Heart left ventricle (tissue), 16 donors: ENCODE measurements around the gene PRKCSH. TPM values are rescaled to one million over a fixed set of nuclear protein-coding genes. Genes with fewer than 3 reads are reported as not detected.

Experiments
- ATAC-seq, 4 donors: fragments of 200-7000 bp; cut with Tn5 transposase; one replicate each; pipeline ENCODE4 v1.9.1; 2020 to 2022; ENCODE audit warnings: moderate library complexity in 4 of 4, mild to moderate bottlenecking in 3 of 4, moderate number of reproducible peaks in 1 of 4
- DNase-seq, 5 donors: peaks; one replicate each; pipeline ENCODE4 v3.0.0-alpha.2; 2020
- H3K27ac ChIP-seq, 12 donors: fragments of 200-600 bp; sonication (generic) in 4 of 12; one replicate each; pipeline versions ENCODE4 v1.5.0 to v1.8.0; 2016 to 2022; ENCODE audit warnings: mild to moderate bottlenecking in 2 of 12
- H3K27me3 ChIP-seq, 9 donors: fragments of 200-600 bp; sonication (generic) in 2 of 9; one replicate each; pipeline versions ENCODE4 v1.5.1 to v1.8.0; 2016 to 2022; ENCODE audit warnings: mild to moderate bottlenecking in 3 of 9
- H3K36me3 ChIP-seq, 9 donors: fragments of 200-600 bp; sonication (generic) in 2 of 9; one replicate each; pipeline versions ENCODE4 v1.5.0 to v1.8.0; 2018 to 2022; ENCODE audit warnings: mild to moderate bottlenecking in 2 of 9
- H3K4me1 ChIP-seq, 12 donors: fragments of 200-600 bp; sonication (generic) in 4 of 12; one replicate each; pipeline versions ENCODE4 v1.5.0 to v1.8.0; 2016 to 2022; ENCODE audit warnings: mild to moderate bottlenecking in 3 of 12
- H3K4me3 ChIP-seq, 12 donors: fragments of 200-600 bp; sonication (generic) in 4 of 12; one replicate each; pipeline versions ENCODE4 v1.5.0 to v1.8.0; 2017 to 2022; ENCODE audit warnings: mild to moderate bottlenecking in 9 of 12, moderate library complexity in 4 of 12
- H3K9me3 ChIP-seq, 12 donors: fragments of 200-600 bp; sonication (generic) in 4 of 12; one replicate each; pipeline versions ENCODE4 v1.5.0 to v1.8.0; 2016 to 2022; ENCODE audit warnings: mild to moderate bottlenecking in 1 of 12
- CTCF ChIP-seq, 12 donors: fragments of 200-600 bp; sonication (generic) in 4 of 12; IDR thresholded peaks; one replicate each; pipeline versions ENCODE4 v1.5.0 to v1.8.0; 2018 to 2022; ENCODE audit warnings: antibody characterized with exemption in 12 of 12, mild to moderate bottlenecking in 5 of 12
- POLR2A ChIP-seq, 2 donors: fragments of 450-650 bp; IDR thresholded peaks; one replicate each; pipeline ENCODE4 v1.6.1; 2017; ENCODE audit warnings: antibody characterized with exemption in 2 of 2, mild to moderate bottlenecking in 2 of 2, moderate library complexity in 2 of 2
- WGBS, 4 donors: extraction: QIAGEN DNeasy Blood & Tissue Kit in 2 of 4; methylation state at CpG; one replicate each; pipeline versions ENCODE4 v1.1.5 to v1.1.7; 2013 to 2018; 5-methylcytosine and 5-hydroxymethylcytosine counted together
- intact Hi-C, 10 donors: fragments of 100-400 bp; cut with DNase I; formaldehyde crosslinking; loops; one replicate each; pipeline versions ENCODE4 v1.11.1 to v1.14.2; 2022
- polyA plus RNA-seq, 2 donors: library from polyadenylated mRNA; stranded (reverse); fragments of 200-250 nt; gene quantifications; one replicate each; pipeline ENCODE4 v1.2.3, GENCODE V29; 2013
- total RNA-seq, 9 donors: library from RNA; depleted of rRNA in 2 of 9; stranded (reverse); fragments of >200 nt in 2 of 9; fragmentation: NEBNext Ultra II Directional in 3 of 9; extraction: Animal tissue kit (Norgen Biotek cat#: 25700) in 3 of 9; gene quantifications; one replicate each; pipeline versions ENCODE4 v1.1.0 to v1.2.4, GENCODE V29; 2016 to 2023
- donor health status: ischemic (EF 13 %, LVEDD 7.1; RV severe dilation, severe dysfunction).
- donor health status: healthy with polysubstance abuse.
- donor health status: DM: no; HTN: yes; CAD: no.
- donor health status: DM: no; HTN: no; CAD: no.
- donor health status: ischemic (EF 25% LVEDD 6.9; RV normal size, moderate dysfunction).
- donor health status: ischemic (EF 25% LVEDD 5.7; RV mildly dilated, moderate dysfunction).
- donor health status: healthy.
- donor health status: DM: yes; HTN: yes; CAD: no.
- donor health status: ischemic (EF 35%, LVEDD 5.7; RV mildly dilated, moderate dysfunction).
- donor health status: nonischemic (EF 11% LVEDD 7.7; RV severe dilation, severe dysfunction).
- donor health status: DM: yes; HTN: yes; CAD: no.
- donor health status: PGD.
- donor health status: ischemic (EF 29% LVEDD 5.4; RV normal size, mild dysfunction).
- donor health status: nonischemic (EF 23%, LVEDD 6.1; RV moderate dilation, normal function).

Gene PRKCSH
- total and polyA plus RNA-seq, 11 donors = 69.3 to 210 (median 107) TPM

DNA sequence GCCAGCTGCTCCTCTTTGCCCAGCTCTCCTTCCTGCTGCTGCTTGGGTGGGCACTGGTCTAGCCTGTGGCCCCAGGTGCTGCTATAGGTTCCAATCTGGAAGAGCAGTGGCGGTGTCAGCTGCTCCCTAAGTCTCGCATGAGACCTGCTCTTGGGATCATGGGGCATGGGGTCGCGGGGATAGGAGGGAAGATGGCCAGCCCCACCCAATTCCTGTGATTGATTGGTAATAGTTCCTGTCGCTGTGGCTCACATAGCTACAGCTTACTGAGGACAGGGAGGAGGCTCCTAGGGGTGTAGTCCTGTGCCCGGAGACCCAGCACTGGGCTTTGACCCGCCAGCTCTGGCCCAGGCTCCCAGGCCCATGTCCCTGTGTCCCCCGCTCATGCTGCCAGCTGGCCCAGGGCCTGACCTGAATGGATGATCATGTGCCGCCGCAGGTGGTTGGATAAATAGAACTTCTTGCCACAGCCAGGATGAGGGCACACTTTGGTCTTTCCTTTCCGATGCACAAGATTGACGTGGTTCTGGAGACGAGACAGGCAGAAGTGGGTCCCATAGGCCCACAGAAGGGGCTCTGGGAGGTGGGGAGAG is 49.9 kb downstream of the PRKCSH start:
- intact Hi-C loops = loop anchor here in 4 of 10 donors (10.0 kb wide), 3 partner anchors 51 to 191 kb away; partner anchors contain the start of genes TSPAN16 (in 3 of the 4), EPOR (in 1 of the 4), ODAD3 (in 1 of the 4) and PRKCSH (in 1 of the 4)
- H3K27me3 ChIP-seq = peaks cover 13 to 46% (median 30%) of the 10 kb centered on the region in 9 donors
- no peak overlapping the region for H3K4me3 ChIP-seq
- H3K4me1 ChIP-seq = peaks cover 0 to 28% (median 14%) of the 10 kb centered on the region in 12 donors
- peaks cover 0 to 25% (median 0%) of the 10 kb centered on the region in 9 donors for H3K36me3 ChIP-seq
- DNase-seq (no peak), ATAC-seq (no peak)
- H3K27ac ChIP-seq = no peak overlapping the region
- WGBS, 4 donors = 92 to 93% (median 92%) methylated on average over 13 of the region's 13 CpGs
- TF ChIP-seq CTCF (IDR thresholded peaks at IDR 0.05) (no peak), POLR2A (IDR thresholded peaks at IDR 0.05) (no peak)
- no peaks in the 10 kb centered on the region for H3K9me3 ChIP-seq

- no peak for ATAC-seq
- Histone ChIP-seq H3K4me3 (no peak overlapping the region), H3K9me3 (no peaks in the 10 kb centered on the region), H3K4me1 (peaks cover 0 to 17% (median 13%) of the 10 kb centered on the region in 12 donors), H3K36me3 (peaks cover 0 to 27% (median 3%) of the 10 kb centered on the region in 9 donors), H3K27ac (no peak overlapping the region), H3K27me3 (peaks cover 3 to 31% (median 18%) of the 10 kb centered on the region in 9 donors)
- 93 to 96% (median 94%) methylated on average over 26 to 45 of the region's 45 CpGs for WGBS, 4 donors
- intact Hi-C loops = loop anchor here in 4 of 10 donors (10.0 kb wide), 3 partner anchors 52 to 192 kb away; partner anchors contain the start of genes TSPAN16 (in 3 of the 4), EPOR (in 1 of the 4), ODAD3 (in 1 of the 4) and PRKCSH (in 1 of the 4)
- TF ChIP-seq CTCF (IDR thresholded peaks at IDR 0.05) (no peak), POLR2A (IDR thresholded peaks at IDR 0.05) (no peak)
- no peak for DNase-seq
Observed at GRCh38 chr19:11486661-11487503, 51.4 kb downstream of the PRKCSH start.

GRCh38 chr19:11489378-11489777 is 53.9 kb downstream of the PRKCSH start:
- no peak for DNase-seq
- 92 to 96% (median 94%) methylated on average over 7 of the region's 7 CpGs for WGBS, 4 donors
- peaks cover 0 to 6% (median 0%) of the 10 kb centered on the region in 9 donors for H3K27me3 ChIP-seq
- H3K27ac ChIP-seq = no peak overlapping the region
- intact Hi-C loops = loop anchor here in 4 of 10 donors (10.0 kb wide), 3 partner anchors 55 to 195 kb away; partner anchors contain the start of genes TSPAN16 (in 3 of the 4), EPOR (in 1 of the 4), ODAD3 (in 1 of the 4) and PRKCSH (in 1 of the 4)
- no peak overlapping the region for H3K4me3 ChIP-seq
- TF ChIP-seq POLR2A (IDR thresholded peaks at IDR 0.05) = no peak
- TF ChIP-seq CTCF (IDR thresholded peaks at IDR 0.05) = no peak
- ATAC-seq = no peak
- no peaks in the 10 kb centered on the region for H3K9me3 ChIP-seq
- no peaks in the 10 kb centered on the region for H3K4me1 ChIP-seq
- H3K36me3 ChIP-seq = peaks cover 0 to 40% (median 13%) of the 10 kb centered on the region in 9 donors
